GM21390 (cell line): ENCODE results near the gene AEBP2.
"Not testable (repeated sequence)": the region's sequence is repeated elsewhere in the genome, so short reads cannot be mapped to it uniquely, and the experiment has no call there.

Experiments used
- ATAC-seq: cut with Tn5 transposase; IDR thresholded peaks from one replicate; pipeline ENCODE4 v1.9.1; 2021; ENCODE audit not compliant: unreplicated experiment

The AEBP2 gene, protein sequence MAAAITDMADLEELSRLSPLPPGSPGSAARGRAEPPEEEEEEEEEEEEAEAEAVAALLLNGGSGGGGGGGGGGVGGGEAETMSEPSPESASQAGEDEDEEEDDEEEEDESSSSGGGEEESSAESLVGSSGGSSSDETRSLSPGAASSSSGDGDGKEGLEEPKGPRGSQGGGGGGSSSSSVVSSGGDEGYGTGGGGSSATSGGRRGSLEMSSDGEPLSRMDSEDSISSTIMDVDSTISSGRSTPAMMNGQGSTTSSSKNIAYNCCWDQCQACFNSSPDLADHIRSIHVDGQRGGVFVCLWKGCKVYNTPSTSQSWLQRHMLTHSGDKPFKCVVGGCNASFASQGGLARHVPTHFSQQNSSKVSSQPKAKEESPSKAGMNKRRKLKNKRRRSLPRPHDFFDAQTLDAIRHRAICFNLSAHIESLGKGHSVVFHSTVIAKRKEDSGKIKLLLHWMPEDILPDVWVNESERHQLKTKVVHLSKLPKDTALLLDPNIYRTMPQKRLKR

GRCh38 chr12:19439059-19440018, at the start of gene AEBP2:
TSS of gene AEBP2 (plus strand) at chr12:19439492. CDS start at chr12:19439700, 208 bp downstream.
- peak; percentile 74 for ATAC-seq

DNA sequence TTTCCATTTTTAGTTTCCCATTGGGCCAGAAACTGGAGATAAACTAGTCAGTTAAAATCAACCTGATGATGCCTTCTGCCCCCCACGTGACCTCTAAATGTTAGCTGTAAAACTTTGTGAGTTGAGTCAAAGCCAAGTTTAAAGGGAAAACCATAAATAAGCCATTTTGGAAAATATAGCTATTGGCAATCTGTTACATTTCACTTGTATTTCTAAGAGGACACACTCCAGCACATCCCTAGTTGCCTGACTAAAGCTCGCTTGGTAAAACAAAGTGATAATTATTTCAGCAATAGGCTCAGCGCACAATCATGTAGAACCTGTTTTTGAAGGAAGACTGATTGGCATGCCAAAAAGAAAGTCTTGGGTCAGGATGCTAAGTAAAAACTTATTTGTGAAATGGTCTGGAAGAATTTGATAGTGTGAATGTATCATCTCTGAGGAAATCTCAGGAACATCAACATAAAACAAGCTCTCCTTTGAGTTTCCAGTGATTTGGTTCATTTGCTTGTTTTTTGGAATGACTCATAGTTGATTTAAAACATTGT, 49.2 kb upstream of the AEBP2 start:
- ATAC-seq: no peak

- not testable (repeated sequence) for ATAC-seq
Measured at GRCh38 chr12:19392644-19393043, 46.6 kb upstream of the AEBP2 start.

GRCh38 chr12:19394385-19394784, 44.9 kb upstream of the AEBP2 start:
- ATAC-seq: no peak

DNA sequence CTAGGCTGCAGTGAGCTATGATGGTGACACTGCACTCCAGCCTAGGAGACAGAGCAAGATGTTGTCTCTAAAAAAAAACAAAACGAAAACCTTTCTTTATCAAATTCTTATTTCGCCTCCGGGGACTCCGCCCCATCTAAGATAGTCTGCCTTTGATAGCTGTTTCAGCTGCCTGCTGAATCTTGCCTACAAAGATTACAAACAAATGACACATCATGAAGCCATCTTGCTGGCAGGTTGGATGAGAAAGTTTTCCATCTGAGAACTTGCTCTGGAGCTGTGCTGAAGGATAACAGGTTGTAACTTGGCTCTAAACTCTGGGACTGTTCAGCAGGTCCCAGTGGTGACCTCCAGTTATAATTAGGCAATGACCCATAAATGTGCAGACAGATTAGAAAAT, 41.8 kb upstream of the AEBP2 start:
- ATAC-seq: no peak

- ATAC-seq: no peak
Measured at GRCh38 chr12:19398376-19399363, 40.6 kb upstream of the AEBP2 start.

DNA sequence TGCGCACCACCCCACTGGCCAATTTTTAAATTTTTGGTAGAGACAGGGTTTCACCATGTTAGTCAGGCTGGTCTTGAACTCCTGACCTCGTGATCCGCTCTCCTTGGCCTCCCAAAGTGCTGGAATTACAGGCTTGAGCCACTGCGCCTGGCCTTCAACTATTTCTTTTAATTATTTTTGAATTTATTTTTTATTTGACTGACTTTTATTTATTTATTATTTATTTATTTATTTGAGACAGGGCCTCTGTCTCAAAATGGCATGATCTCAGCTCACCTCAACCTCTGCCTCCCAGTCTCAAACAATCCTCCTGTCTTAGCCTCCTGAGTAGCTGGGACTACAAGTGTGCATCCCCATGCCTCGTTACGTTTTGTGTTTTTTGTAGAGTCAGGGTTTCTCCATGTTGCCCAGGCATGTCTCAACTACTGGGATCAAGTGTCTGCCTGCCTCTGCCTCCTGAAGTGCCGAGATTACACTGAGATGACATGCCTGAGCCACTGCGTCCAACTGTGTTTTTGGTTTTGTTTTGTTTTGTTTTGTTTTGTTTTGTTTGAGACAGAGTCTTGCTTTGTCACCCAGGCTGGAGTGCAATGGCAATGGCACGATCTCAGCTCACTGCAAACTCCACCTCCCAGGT, 38.5 kb upstream of the AEBP2 start:
- ATAC-seq: not testable (repeated sequence)

GRCh38 chr12:19402211-19402610, 37.1 kb upstream of the AEBP2 start:
- no peak for ATAC-seq

DNA sequence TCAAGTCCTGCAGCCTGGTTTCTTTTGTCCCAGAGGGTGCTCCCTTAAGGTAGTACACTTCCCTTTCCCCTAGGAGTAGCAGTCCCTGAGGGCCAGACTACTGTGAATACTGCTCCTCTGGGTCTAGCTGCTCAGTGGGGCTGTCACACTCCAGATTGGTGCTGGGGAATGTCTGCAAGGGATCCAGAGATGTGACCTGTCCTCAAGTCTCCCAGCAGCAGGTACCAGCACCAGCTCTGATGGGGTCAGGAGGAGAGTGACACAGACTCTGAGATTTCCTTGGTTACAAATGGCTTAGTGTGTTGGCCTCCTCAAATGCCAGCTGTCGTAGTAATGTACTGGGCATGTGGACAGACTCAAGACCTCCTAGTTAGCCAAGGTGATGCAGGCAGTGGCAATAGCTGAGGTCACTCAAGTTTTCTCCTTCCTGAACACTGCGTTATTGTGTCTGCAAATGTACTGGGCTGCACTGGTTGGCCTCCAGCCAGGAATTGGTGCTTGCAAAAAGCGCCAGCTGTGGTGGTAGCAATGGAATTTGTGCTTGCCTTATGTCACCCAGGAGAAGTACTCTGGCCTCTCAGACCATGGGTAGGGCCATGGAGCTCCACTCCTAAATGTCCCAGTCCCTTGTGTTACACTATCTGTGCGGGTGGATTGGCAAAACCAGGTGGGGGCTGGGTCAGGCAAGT, 36.4 kb upstream of the AEBP2 start:
- no peak for ATAC-seq

- no peak for ATAC-seq
Measured at GRCh38 chr12:19404242-19404880, 34.9 kb upstream of the AEBP2 start.

DNA sequence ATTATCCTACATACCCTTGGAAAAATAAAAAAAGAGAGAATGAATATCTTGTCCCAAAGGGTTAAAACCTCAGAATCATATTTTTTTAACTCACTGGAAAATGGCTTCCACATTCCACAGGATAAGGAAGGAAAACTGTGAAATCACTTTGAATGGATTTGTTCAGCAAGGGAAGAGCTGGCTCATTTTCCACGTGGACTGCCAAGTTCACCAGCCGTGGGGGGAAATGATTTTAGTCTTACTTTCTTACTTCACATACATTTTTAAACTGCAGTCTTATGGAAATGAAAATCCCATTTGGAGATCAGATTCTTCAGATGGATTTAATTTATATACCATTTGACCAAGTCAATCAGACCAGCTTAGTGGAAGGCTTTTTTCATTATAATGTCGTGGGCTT, 29.9 kb upstream of the AEBP2 start:
- ATAC-seq: no peak

GRCh38 chr12:19410211-19410610, 29.1 kb upstream of the AEBP2 start:
- no peak for ATAC-seq

GRCh38 chr12:19410629-19411185, 28.6 kb upstream of the AEBP2 start:
- no peak for ATAC-seq

DNA sequence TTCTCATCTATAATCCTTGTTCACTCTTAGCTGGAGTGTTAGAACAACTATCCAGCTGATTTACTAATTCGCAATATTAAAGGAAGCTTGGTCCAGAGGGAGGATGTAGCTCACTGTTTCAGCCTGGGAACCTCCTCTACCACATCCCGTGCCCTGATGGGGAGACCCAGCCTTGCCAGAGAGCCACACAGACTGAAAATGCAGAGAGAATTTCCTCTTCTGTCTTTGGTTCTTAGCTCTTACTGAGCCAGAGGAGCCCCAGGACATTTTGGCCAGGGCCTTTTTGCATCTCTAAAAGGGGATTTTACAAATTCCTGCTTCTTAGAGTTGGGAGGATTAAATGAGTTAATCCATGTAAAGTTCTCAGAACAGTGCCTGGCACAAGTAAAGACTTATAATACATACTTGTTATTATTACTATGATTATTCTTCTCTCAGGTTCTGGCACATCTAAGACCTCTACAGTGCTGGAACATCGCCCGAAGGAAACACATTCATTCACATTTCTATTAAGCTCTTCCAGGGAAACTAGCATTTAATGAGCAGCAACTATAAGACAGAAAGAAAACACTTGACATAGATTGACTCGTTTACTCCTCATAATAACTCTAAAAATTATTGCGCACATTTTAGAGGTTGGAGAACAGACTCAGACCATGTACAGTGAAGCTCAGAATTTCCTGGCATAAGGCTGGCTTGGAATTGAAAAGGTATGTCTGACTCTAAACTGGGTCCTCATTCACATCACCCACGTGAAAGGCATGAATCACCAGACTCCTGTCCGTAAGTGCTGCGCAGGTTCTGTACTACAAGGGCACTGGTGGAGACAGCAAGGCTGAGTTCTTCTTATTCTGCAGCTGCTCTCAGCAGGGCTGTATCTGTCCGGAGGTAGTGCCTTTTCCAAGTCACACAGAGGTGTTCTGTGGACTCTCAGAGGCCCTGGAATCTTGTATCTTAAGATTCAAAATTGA, 27.8 kb upstream of the AEBP2 start:
- ATAC-seq: no peak

DNA sequence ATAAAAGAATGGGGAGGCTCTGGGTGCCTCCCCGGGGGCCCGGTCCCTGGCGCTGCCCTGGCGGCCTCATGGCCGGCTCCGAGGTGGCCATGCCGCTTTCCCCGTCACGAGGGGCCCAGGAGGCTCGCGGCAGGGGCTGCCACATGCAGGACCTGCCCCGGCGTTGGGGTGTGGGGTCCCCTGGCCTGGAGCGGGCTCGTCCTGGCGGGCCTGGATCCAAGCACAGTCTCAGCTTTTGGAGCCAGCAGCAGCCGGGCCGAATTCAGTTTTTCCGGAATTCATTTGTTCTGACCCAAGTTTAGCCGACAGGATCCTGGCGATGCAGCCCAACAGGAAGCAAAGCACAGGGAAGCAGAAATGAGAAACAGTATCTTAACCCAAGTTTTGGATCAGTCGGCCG, 26.4 kb upstream of the AEBP2 start:
- no peak for ATAC-seq

DNA sequence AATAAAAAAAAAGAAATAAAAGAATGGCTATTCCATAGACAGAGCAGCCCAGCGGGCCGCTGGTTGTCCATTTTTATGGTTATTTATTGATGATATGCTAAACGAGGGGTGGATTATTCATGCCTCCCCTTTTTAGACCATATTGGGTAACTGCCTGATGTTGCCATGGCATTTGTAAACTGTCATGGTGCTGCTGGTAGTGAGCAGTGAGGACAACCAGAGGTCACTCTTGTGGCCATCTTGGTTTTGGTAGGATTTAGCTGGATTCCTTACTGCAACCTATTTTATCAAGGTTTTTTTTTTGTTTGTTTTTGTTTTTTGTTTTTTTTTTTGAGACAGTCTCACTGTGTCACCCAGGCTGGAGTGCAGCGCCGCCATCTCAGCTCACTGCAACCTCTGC, 25.7 kb upstream of the AEBP2 start:
- ATAC-seq: not testable (repeated sequence)

GRCh38 chr12:19415563-19415962, 23.7 kb upstream of the AEBP2 start:
- ATAC-seq: no peak
